ENCODE results near the gene FGB. TPM values are rescaled to one million over a fixed set of nuclear protein-coding genes. Genes with fewer than 3 reads are reported as not detected.

FGB gene
- total and polyA plus RNA-seq, 2 donors (not counting 1 experiment from before 2014, with no cell fraction given) = not detected

GRCh38 chr4:154574311-154574710, 11.5 kb downstream of the FGB start:
- TF ChIP-seq CTCF (conservative IDR thresholded peaks at IDR 0.05 in 1 of 2, IDR thresholded peaks at IDR 0.05 in 1 of 2; ENCODE audit: low read depth in 1 of 2, low read length in 2 of 2) = no peak
- TF ChIP-seq EZH2 (IDR thresholded peaks at IDR 0.05; ENCODE audit: low read length, missing control alignments) = no peak
- no peak overlapping the region for H3K27ac ChIP-seq (ENCODE audit: insufficient read depth, low read length)
- H3K4me2 ChIP-seq (ENCODE audit: extremely low read depth, insufficient read depth, low read length) = no peak overlapping the region
- H4K20me1 ChIP-seq (ENCODE audit: control insufficient read depth, extremely low read depth, insufficient read depth, low read length) = no peaks in the 10 kb centered on the region
- no peaks in the 10 kb centered on the region for H3K9me3 ChIP-seq (ENCODE audit: control insufficient read depth, insufficient read depth, low read depth, low read length)
- DNase-seq (ENCODE audit: low read depth in 2 of 2) = peak in 1 of 2 donors; percentile 51
- no peak overlapping the region for H3K9ac ChIP-seq (ENCODE audit: insufficient read depth, low read length)
- H3K4me3 ChIP-seq (replicated peaks in 1 of 4; ENCODE audit: control extremely low read depth in 1 of 4, insufficient read depth in 1 of 4, low read depth in 3 of 4, low read length in 4 of 4) = no peak overlapping the region
- no peaks in the 10 kb centered on the region for H3K36me3 ChIP-seq (ENCODE audit: control insufficient read depth, insufficient read depth, low read length)
- H3K79me2 ChIP-seq (ENCODE audit: control insufficient read depth, insufficient read depth, low read length) = no peaks in the 10 kb centered on the region
- H3K27me3 ChIP-seq (ENCODE audit: control insufficient read depth, insufficient read depth, low read length) = no peaks in the 10 kb centered on the region
- no peaks in the 10 kb centered on the region for H3K4me1 ChIP-seq (ENCODE audit: control insufficient read depth, extremely low read depth, insufficient read depth, low read length)
- H2AFZ ChIP-seq (ENCODE audit: low read length) = no peak overlapping the region

GRCh38 chr4:154577324-154577723, 14.5 kb downstream of the FGB start:
- Histone ChIP-seq H4K20me1 (ENCODE audit: control insufficient read depth, extremely low read depth, insufficient read depth, low read length) (no peaks in the 10 kb centered on the region), H3K9me3 (ENCODE audit: control insufficient read depth, insufficient read depth, low read depth, low read length) (no peaks in the 10 kb centered on the region), H3K79me2 (ENCODE audit: control insufficient read depth, insufficient read depth, low read length) (no peaks in the 10 kb centered on the region), H2AFZ (ENCODE audit: low read length) (no peak overlapping the region), H3K36me3 (ENCODE audit: control insufficient read depth, insufficient read depth, low read length) (no peaks in the 10 kb centered on the region), H3K4me2 (ENCODE audit: extremely low read depth, insufficient read depth, low read length) (no peak overlapping the region), H3K27ac (ENCODE audit: insufficient read depth, low read length) (no peak overlapping the region), H3K4me3 (replicated peaks in 1 of 4; ENCODE audit: control extremely low read depth in 1 of 4, insufficient read depth in 1 of 4, low read depth in 3 of 4, low read length in 4 of 4) (no peak overlapping the region), H3K9ac (ENCODE audit: insufficient read depth, low read length) (no peak overlapping the region), H3K4me1 (ENCODE audit: control insufficient read depth, extremely low read depth, insufficient read depth, low read length) (no peaks in the 10 kb centered on the region), H3K27me3 (ENCODE audit: control insufficient read depth, insufficient read depth, low read length) (no peaks in the 10 kb centered on the region)
- no peak for DNase-seq (ENCODE audit: low read depth in 2 of 2)
- TF ChIP-seq EZH2 (IDR thresholded peaks at IDR 0.05; ENCODE audit: low read length, missing control alignments) (no peak), CTCF (conservative IDR thresholded peaks at IDR 0.05 in 1 of 2, IDR thresholded peaks at IDR 0.05 in 1 of 2; ENCODE audit: low read depth in 1 of 2, low read length in 2 of 2) (no peak)

- Histone ChIP-seq H3K4me2 (ENCODE audit: extremely low read depth, insufficient read depth, low read length) (no peak overlapping the region), H3K4me1 (ENCODE audit: control insufficient read depth, extremely low read depth, insufficient read depth, low read length) (no peaks in the 10 kb centered on the region), H2AFZ (ENCODE audit: low read length) (no peak overlapping the region), H3K4me3 (replicated peaks in 1 of 4; ENCODE audit: control extremely low read depth in 1 of 4, insufficient read depth in 1 of 4, low read depth in 3 of 4, low read length in 4 of 4) (no peak overlapping the region), H3K9me3 (ENCODE audit: control insufficient read depth, insufficient read depth, low read depth, low read length) (no peaks in the 10 kb centered on the region), H3K36me3 (ENCODE audit: control insufficient read depth, insufficient read depth, low read length) (no peaks in the 10 kb centered on the region), H3K27ac (ENCODE audit: insufficient read depth, low read length) (no peak overlapping the region), H3K79me2 (ENCODE audit: control insufficient read depth, insufficient read depth, low read length) (no peaks in the 10 kb centered on the region), H4K20me1 (ENCODE audit: control insufficient read depth, extremely low read depth, insufficient read depth, low read length) (no peaks in the 10 kb centered on the region), H3K9ac (ENCODE audit: insufficient read depth, low read length) (no peak overlapping the region), H3K27me3 (ENCODE audit: control insufficient read depth, insufficient read depth, low read length) (no peaks in the 10 kb centered on the region)
- DNase-seq (ENCODE audit: low read depth in 2 of 2) = peak in 1 of 2 donors; percentile 32
- TF ChIP-seq EZH2 (IDR thresholded peaks at IDR 0.05; ENCODE audit: low read length, missing control alignments) (no peak), CTCF (conservative IDR thresholded peaks at IDR 0.05 in 1 of 2, IDR thresholded peaks at IDR 0.05 in 1 of 2; ENCODE audit: low read depth in 1 of 2, low read length in 2 of 2) (no peak)
Observed at GRCh38 chr4:154578919-154579318, 16.1 kb downstream of the FGB start.
